Esophagus squamous epithelium (tissue), 4 donors: Measurements from ENCODE around the gene GDF3.

Experiments used
- POLR2A ChIP-seq, 4 donors: fragments of 450-650 bp; IDR thresholded peaks; one replicate each; pipeline ENCODE4 v1.6.1; 2017; ENCODE audit warnings: antibody characterized with exemption in 4 of 4, mild to moderate bottlenecking in 4 of 4, moderate library complexity in 3 of 4
- TF ChIP-seq, protein P1 (sequence below), 6 experiments: fragments of 450-650 bp in 4 of 6; fragments of 200-600 bp in 2 of 6; sonication (generic) in 2 of 6; IDR thresholded peaks; one replicate each; pipeline ENCODE4 v1.5.1; 2016 to 2019; ENCODE audit warnings: antibody characterized with exemption in 6 of 6, mild to moderate bottlenecking in 4 of 6, moderate library complexity in 4 of 6

- no peak for TF ChIP-seq POLR2A (IDR thresholded peaks at IDR 0.05)
- TF ChIP-seq, protein P1, sequence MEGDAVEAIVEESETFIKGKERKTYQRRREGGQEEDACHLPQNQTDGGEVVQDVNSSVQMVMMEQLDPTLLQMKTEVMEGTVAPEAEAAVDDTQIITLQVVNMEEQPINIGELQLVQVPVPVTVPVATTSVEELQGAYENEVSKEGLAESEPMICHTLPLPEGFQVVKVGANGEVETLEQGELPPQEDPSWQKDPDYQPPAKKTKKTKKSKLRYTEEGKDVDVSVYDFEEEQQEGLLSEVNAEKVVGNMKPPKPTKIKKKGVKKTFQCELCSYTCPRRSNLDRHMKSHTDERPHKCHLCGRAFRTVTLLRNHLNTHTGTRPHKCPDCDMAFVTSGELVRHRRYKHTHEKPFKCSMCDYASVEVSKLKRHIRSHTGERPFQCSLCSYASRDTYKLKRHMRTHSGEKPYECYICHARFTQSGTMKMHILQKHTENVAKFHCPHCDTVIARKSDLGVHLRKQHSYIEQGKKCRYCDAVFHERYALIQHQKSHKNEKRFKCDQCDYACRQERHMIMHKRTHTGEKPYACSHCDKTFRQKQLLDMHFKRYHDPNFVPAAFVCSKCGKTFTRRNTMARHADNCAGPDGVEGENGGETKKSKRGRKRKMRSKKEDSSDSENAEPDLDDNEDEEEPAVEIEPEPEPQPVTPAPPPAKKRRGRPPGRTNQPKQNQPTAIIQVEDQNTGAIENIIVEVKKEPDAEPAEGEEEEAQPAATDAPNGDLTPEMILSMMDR (IDR thresholded peaks at IDR 0.05), result no peak
Measured at GRCh38 chr12:7711133-7711532, 15.6 kb upstream of the GDF3 start, which contains the start of gene DPPA3.
